Fibroblast of mammary gland (primary cell): ENCODE measurements around the gene AGAP1.

ENCODE experiments used
- DNase-seq: peaks from one replicate; pipeline ENCODE4 v3.0.0-alpha.2; 2010; ENCODE audit warnings: low read depth
- H3K4me3 ChIP-seq: 2 replicates; pipeline ENCODE4 v1.5.1; 2011; ENCODE audit warnings: low read depth, mild to moderate bottlenecking, low read length, moderate library complexity; ENCODE audit not compliant: control insufficient read depth
- TF ChIP-seq, protein P1 (sequence below): conservative IDR thresholded peaks from 2 replicates; pipeline ENCODE4 v1.5.1; 2011; ENCODE audit warnings: low read depth, low read length, inconsistent platforms; ENCODE audit not compliant: control insufficient read depth, insufficient read depth

The AGAP1 gene

DNA sequence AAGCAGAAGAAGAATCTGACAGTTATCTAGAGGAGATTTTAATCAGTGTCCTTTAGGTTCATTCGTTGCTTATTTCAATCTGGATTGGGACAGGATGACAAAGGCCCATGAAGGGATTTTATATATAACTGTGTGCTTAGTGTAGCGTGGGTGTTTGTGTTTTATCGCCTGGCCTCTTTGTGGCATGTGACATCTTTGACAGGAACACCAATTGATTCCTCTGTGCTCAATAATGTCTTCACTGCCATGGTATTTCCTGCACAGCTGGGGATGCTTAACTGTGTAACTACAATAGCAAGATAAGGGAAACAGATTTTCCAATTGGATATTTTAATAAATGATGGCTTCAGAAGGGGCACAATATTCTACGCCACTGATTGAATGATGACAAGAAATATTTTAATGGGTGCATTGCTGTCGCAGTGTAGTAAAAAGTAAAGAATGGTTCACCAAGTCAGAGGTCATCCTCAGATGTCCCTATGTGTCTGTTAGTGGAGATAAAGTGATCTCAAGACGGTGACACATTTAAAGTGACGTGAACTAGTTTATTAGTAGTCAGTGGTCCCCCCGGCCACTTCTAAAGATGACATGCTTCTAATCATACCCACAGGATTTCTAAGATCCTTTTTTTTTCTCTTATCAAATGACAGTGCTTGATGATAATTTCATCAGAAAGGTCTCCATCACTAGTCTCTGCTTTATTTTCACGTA is 160.4 kb downstream of the AGAP1 start:
- H3K4me3 ChIP-seq = no peak overlapping the region
- TF ChIP-seq, protein P1, sequence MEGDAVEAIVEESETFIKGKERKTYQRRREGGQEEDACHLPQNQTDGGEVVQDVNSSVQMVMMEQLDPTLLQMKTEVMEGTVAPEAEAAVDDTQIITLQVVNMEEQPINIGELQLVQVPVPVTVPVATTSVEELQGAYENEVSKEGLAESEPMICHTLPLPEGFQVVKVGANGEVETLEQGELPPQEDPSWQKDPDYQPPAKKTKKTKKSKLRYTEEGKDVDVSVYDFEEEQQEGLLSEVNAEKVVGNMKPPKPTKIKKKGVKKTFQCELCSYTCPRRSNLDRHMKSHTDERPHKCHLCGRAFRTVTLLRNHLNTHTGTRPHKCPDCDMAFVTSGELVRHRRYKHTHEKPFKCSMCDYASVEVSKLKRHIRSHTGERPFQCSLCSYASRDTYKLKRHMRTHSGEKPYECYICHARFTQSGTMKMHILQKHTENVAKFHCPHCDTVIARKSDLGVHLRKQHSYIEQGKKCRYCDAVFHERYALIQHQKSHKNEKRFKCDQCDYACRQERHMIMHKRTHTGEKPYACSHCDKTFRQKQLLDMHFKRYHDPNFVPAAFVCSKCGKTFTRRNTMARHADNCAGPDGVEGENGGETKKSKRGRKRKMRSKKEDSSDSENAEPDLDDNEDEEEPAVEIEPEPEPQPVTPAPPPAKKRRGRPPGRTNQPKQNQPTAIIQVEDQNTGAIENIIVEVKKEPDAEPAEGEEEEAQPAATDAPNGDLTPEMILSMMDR = no peak
- no peak for DNase-seq

DNA sequence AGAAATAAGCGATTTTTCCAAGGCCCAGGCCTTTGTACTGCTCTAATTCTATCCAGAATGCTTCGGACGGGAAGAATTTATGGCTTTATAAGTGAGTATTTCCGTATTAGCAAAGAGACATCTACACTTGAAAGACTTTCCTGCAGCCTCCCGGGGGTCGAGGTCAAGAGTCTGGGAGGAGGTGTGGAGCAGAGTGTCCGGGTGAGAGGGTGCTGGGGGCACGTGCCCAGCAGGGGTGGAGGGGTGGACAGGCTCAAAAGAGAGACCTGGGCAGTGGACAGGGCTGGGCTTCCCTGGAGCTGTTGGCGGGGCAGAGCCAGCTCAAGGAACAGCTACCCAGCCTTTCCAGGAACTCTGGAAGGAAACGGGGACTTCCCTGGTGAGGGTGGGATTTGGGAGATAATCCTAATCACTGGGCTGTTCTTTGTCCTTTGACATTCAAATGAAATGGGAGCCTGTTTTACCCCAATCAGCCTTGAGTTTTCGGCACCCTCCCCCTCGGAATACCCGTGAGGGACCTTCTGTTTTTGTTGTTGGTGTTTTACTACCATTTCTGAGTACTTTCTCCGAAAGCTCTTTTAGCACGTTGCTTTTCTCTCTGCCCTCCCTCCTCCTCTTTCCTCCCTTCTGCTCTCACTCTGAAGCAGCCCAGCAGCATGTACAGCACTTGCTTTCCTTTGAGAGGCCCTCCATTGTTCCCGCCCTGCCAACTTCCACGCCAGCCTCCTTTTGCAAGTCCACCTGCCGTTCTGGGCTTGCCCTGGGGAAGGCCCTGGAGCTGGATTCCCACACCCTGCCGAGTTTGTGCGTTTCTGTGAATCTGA is 164.7 kb downstream of the AGAP1 start:
- no peak for DNase-seq
- TF ChIP-seq, protein P1 = no peak
- H3K4me3 ChIP-seq = no peak overlapping the region

DNA sequence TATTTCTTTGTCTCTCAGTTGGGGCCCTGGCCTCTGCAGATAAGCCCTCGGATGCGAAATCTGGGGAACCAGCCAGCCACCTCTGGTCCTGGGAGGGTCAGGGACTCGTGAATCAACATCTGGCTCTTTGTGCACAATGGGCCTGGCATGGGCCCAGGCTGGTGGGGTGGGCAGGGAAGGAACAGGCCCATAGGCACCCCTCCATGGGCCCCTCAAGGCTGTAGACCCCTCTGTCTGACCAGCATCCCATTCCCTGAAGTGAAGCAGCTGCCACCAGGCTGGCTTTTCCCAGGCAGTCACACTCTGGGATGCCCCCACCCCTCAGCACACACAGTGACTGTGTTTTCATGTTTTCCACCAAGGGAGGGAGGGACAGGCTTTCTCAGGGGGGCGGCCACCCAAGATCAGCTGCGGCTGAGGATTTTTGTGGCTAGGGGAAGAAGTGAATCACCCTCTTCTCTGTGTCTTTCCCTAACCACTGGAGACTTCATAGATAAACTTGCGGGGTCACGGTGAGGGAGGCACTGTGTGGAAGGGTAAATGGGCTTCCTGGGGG is 166.0 kb downstream of the AGAP1 start:
- DNase-seq = peak; percentile 88
- TF ChIP-seq, protein P1 = no peak
- no peak overlapping the region for H3K4me3 ChIP-seq

DNA sequence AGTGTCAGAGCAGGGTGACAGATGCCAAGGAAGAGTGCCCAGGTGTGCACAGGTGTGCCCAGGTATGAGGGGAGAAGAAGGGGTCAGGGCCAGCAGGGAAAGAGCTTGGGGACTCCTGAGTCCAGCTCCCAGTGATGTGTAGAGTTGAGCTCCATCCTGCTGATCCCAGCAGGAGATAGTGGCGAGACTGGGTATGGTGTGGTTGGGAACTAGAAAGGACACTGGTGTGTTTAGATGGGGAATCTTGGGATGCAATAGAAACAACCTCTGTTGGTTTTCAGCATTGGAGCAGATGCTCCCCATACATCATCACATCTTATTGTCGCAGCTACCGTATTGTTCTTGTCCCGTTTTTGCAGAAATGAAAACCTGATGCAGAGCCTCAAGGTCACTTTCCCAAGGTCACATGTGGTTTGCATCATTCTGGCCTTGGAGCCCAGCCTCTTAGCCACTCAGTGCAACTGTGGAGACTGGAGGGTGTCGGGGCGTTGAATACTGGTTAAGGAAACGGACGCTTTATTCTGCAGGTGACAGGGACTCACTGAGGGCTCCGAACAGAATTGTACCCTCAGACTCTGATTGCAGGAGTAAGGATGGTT is 166.7 kb downstream of the AGAP1 start:
- TF ChIP-seq, protein P1 = no peak
- H3K4me3 ChIP-seq = no peak overlapping the region
- DNase-seq = no peak

DNA sequence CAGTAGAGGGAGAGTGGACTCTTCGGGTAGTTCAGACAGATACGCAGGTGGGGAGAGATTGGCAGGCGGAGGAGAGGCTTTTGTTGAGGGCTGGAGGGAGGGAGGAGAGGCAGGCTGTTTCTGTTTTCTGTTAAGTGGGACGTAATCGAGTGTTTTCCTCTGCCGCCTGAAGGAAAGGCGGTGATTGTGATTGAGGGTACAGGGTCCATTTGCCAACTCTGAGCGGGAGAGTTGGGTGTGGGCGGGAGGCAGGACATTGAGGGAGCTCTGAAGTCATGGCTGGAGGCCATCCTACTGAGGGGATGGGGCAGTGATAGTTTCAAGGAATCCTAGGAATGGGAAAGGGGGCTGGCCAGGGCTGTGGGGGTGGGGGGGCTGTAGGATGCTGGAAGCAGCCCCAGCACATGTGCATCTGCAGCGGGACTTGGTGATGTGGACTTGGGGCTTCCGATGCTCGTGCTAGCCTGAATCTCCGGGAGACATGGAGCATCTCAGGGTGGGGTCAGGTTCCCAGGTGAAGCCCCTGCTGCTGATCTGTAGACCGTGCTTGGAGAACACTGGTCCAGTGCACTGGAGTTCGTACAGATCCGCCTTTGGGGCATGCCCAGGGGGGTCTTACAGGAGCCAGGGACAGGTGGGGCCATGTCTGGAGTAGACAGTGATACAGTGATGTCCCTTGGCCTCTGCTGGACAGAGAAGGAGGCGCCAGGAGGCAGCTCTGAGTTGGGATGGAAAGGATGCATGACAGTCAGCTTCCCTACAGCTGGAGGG is 167.5 kb downstream of the AGAP1 start:
- DNase-seq = peak; percentile 44
- H3K4me3 ChIP-seq = no peak overlapping the region
- TF ChIP-seq, protein P1 = no peak

DNA sequence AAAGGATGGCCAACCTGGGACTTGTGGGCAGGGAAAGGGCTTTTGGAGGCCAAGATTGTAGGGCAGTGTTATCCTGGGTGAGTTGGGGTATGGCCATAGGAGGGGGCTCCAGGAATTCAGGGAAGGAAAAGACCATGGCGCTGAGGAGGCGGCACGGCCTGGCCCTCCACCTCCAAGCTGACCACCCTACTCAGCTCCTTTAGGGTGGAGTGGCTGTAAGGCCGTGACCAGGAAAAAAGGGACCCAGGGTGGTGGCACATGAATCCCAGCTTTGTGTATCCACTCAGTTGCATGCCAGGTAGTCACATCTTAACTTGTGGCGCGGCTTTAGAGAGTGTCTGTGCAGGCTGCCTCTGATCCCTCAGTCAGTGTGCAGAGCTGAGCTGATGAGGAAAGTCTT is 168.1 kb downstream of the AGAP1 start:
- no peak overlapping the region for H3K4me3 ChIP-seq
- TF ChIP-seq, protein P1 = no peak
- no peak for DNase-seq
